Thymus (tissue), 11 donors: ENCODE data around the gene KRTAP10-7. TPM values are rescaled to one million over a fixed set of nuclear protein-coding genes. Genes with fewer than 3 reads are reported as not detected.
"Not testable (repeated sequence)": the region's sequence is repeated elsewhere in the genome, so short reads cannot be mapped to it uniquely, and the experiment has no call there.

ENCODE experiments used
- DNase-seq, 9 donors: peaks; one replicate each; pipeline ENCODE4 v3.0.0-alpha.2; 2013; ENCODE audit warnings: low spot score in 9 of 9, low read depth in 6 of 9, missing footprints in 1 of 9
- H3K27ac ChIP-seq, 2 donors: one replicate each; pipeline ENCODE4 v1.5.1; 2013; ENCODE audit warnings: control low read depth in 1 of 2, low read depth in 1 of 2, low read length in 1 of 2, mild to moderate bottlenecking in 1 of 2, moderate library complexity in 1 of 2
- H3K27me3 ChIP-seq, 2 donors: one replicate each; pipeline ENCODE4 v1.5.1; 2013; ENCODE audit warnings: low read length in 1 of 2; ENCODE audit not compliant: control insufficient read depth in 2 of 2, insufficient read depth in 1 of 2
- H3K36me3 ChIP-seq, 2 donors: one replicate each; pipeline ENCODE4 v1.5.1; 2013; ENCODE audit warnings: low read length in 1 of 2, mild to moderate bottlenecking in 1 of 2, moderate library complexity in 1 of 2; ENCODE audit not compliant: control insufficient read depth in 2 of 2, insufficient read depth in 2 of 2
- H3K4me1 ChIP-seq, 2 donors: one replicate each; pipeline ENCODE4 v1.5.1; 2013; ENCODE audit warnings: low read length in 2 of 2; ENCODE audit not compliant: control insufficient read depth in 2 of 2, insufficient read depth in 2 of 2
- H3K4me3 ChIP-seq, 2 donors: one replicate each; pipeline ENCODE4 v1.5.1; 2013; ENCODE audit warnings: low read length in 2 of 2, control low read depth in 1 of 2, mild to moderate bottlenecking in 1 of 2
- H3K9me3 ChIP-seq, 2 donors: one replicate each; pipeline ENCODE4 v1.5.1; 2013; ENCODE audit warnings: low read length in 1 of 2, mild to moderate bottlenecking in 1 of 2; ENCODE audit not compliant: control insufficient read depth in 2 of 2, insufficient read depth in 1 of 2
- WGBS: extraction: QIAGEN DNeasy Blood & Tissue Kit; methylation state at CpG from one replicate; pipeline ENCODE4 v1.1.7; 2013; 5-methylcytosine and 5-hydroxymethylcytosine counted together
- polyA plus RNA-seq: library from polyadenylated mRNA; stranded (reverse); fragments of 200-250 nt; gene quantifications from one replicate; pipeline ENCODE4 v1.2.3, GENCODE V29; 2013
- total RNA-seq: library from RNA; stranded (reverse); fragments of 120-200 nt; gene quantifications from one replicate; pipeline ENCODE4 v1.2.4, GENCODE V29; 2013
- donor health status: healthy.

Gene KRTAP10-7
- total and polyA plus RNA-seq, 2 donors: not detected

DNA sequence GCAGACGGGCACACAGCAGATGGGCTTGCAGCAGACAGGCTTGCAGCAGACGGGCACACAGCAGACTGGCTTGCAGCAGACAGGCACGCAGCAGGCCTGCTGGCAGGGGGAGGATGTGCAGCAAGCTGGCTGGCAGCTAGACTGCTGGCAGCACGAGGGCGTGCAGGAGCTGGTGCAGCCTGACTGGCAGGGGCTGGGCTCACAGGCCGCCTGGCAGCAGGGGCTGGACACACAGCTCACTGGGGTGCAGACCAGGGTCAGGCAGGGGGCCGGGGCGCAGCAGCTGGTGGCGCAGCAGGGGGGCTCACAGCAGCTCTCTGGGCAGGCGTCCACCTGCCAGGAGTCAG, 42.1 kb upstream of the KRTAP10-7 start:
- H3K4me1 ChIP-seq, H3K36me3 ChIP-seq, H3K9me3 ChIP-seq, DNase-seq, H3K4me3 ChIP-seq, H3K27me3 ChIP-seq, H3K27ac ChIP-seq: not testable (repeated sequence)
- WGBS: 80% methylated on average over 10 of the region's 10 CpGs

DNA sequence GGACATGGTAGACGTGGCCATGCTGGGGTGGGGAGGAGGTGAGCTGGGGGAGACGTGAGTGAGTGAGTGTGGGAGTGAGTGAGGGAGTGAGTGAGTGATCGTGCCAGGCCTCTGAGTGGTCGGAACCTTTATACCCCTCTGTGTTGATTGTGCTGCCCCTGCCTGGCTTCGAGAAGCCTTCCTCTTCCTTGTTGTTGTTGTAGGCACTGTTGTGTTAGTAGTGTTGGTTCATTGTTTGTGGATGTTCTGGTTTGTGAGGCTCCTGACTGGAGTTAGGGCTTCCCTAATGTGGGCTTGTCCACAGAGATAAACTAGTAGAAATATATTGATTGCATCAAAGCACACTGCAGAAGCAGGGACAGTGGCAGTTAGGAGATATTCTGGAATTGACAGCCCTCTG, 41.7 kb upstream of the KRTAP10-7 start, which contains the start of gene KRTAP10-3:
KRTAP10-3 (minus strand) TSS at position 101 of the 400 bp plus-strand sequence; CDS start at position 21, 80 bp downstream.
- no peak for DNase-seq
- H3K36me3 ChIP-seq: no peaks in the 10 kb centered on the region
- WGBS: 72% methylated on average over 5 of the region's 5 CpGs
- no peak within 1 kb of the TSS for H3K27ac ChIP-seq
- no peak within 1 kb of the TSS for H3K4me3 ChIP-seq
- peaks cover 0 to 7% of the 10 kb centered on the region in 2 donors for H3K27me3 ChIP-seq
- no peaks in the 10 kb centered on the region for H3K9me3 ChIP-seq
- no peaks in the 10 kb centered on the region for H3K4me1 ChIP-seq

DNA sequence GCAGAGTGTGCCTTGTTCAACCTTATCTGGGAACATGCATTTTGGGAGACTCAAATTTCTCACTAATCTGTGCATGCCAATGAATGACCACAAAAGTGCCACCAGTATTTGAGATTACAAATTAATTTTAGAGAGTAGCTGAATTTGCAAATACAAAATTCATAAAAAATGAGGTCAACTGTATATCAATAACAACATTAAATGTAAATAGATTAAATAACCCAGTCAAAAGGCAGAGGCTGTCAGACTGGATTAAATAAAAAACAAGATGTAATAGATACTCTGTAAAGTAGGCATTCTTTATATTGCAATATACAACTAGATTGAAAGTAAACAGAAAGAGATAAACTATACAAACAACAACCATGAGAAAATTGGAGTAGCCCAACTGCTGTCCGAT, 36.3 kb upstream of the KRTAP10-7 start:
- 99% methylated on average over 1 of the region's 1 CpG for WGBS

DNA sequence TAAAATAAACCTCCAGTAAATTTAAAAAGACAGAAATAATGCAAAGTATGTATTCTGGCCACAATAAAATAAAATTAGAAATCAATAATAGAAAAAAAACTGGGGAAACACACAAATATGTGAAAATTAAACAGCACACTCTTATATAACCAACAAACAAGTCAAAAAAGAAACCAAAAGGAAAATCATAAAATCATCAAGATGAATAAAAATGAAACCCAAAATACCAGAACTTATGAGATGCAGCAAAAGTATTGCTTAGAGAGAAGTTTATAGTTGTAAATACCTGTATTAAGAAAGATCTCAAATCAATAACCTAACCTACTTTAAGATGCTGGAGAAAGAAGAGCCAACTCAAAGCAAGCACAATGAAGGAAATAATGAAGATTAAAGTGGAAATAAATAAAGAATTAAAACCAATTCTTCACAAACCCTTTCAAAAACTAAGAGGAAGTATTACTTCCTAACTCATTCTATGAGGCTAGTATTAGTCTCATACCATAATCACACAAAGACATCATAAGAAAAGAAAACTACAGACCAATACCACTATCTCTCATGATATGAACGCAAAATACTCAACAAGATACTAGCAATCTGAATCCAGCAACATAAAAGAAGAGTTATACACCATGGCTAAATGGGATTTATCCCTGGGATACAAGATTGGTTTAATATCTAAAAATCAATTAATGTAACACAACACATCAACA, 35.4 kb upstream of the KRTAP10-7 start:
- no peak for DNase-seq
- H3K9me3 ChIP-seq: no peaks in the 10 kb centered on the region
- no peaks in the 10 kb centered on the region for H3K27me3 ChIP-seq
- no peak overlapping the region for H3K27ac ChIP-seq
- no peaks in the 10 kb centered on the region for H3K36me3 ChIP-seq
- no peaks in the 10 kb centered on the region for H3K4me1 ChIP-seq
- 36% methylated on average over 1 of the region's 1 CpG for WGBS
- H3K4me3 ChIP-seq: no peak overlapping the region

More for the DNA sequence above, 36.3 kb upstream of the KRTAP10-7 start:
- Histone ChIP-seq H3K27ac (no peak overlapping the region), H3K27me3 (no peaks in the 10 kb centered on the region), H3K4me3 (no peak overlapping the region), H3K36me3 (no peaks in the 10 kb centered on the region), H3K4me1 (no peaks in the 10 kb centered on the region), H3K9me3 (no peaks in the 10 kb centered on the region)
- no peak for DNase-seq

DNA sequence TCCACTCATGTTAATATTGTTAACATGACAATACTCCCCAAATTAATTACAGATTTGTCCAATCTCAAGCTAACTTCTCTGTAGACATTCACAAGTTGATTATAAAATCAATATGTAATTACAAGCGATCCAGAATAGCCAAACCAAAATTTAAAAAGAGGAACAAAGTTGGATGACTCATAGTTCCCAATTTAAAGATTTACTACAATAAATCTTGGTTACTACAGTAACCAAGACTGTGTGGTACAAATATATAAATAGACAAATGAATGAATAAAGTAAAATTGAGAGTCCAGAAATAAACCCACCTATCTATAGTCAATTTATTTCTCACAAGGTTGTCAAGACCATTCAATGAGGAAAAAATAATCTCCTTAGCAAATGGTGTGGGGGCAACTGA, 34.0 kb upstream of the KRTAP10-7 start:
- no peak overlapping the region for H3K4me3 ChIP-seq
- H3K27me3 ChIP-seq: no peaks in the 10 kb centered on the region
- no peaks in the 10 kb centered on the region for H3K4me1 ChIP-seq
- H3K27ac ChIP-seq: no peak overlapping the region
- no peaks in the 10 kb centered on the region for H3K36me3 ChIP-seq
- 6% methylated on average over 1 of the region's 1 CpG for WGBS
- DNase-seq: no peak
- peaks cover 0 to 4% of the 10 kb centered on the region in 2 donors for H3K9me3 ChIP-seq

DNA sequence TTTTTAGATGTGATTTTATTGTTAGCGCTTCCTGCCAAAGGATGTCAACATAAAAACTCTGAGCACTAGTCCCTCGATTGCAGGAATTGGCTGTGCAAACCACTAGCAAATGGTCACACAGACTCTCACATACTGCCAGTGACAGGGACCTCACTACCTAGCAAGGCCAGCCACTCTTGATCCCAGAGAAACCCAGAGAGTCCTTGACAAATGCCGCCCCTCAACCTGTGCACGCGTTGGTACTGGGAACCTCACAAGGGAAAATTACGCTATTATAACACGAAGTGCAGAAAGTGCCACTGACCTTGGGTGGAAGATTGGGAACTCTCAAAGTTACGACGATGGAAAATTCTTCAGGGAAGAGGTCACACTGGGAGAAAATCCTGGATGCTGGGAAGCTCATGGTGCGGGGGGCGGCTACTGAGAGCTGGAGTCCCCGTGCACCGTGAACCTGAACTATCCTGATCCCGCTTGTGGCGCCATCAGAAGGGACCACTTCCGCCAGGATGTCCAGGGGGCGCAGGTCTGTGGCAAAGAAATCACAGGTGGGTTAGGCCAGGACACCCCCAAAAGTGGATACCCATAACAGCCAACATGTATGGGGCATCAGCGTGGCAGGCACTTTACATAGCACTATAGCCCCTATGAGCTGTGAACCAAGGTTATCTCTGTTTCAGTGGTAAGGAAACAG, 32.8 kb upstream of the KRTAP10-7 start:
- no peak overlapping the region for H3K27ac ChIP-seq
- no peaks in the 10 kb centered on the region for H3K4me1 ChIP-seq
- no peak for DNase-seq
- H3K9me3 ChIP-seq: peaks cover 0 to 14% of the 10 kb centered on the region in 2 donors
- H3K4me3 ChIP-seq: no peak overlapping the region
- 95% methylated on average over 18 of the region's 18 CpGs for WGBS
- no peaks in the 10 kb centered on the region for H3K27me3 ChIP-seq
- H3K36me3 ChIP-seq: no peaks in the 10 kb centered on the region

DNA sequence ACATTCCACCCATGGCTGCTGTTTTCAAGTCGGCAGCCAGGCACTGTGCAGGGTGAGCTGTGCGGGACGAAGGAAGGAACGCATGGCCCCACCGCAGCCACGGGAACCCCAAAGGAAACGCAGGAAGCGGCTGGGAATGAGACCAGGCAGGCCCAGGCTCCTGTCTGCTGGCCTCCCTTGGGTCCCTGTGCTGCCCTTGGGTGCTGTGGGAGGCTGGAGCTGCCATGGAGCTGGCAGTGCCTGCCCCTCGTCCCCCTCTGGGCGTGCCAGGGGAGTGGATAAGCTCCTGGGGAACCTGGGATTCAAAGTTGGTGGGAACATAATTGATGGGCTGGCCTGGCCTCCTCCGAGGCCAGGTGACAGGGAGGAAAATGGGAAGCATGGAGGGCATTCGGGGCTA, 32.1 kb upstream of the KRTAP10-7 start:
- H3K4me1 ChIP-seq: no peaks in the 10 kb centered on the region
- H3K27ac ChIP-seq: no peak overlapping the region
- DNase-seq: no peak
- no peaks in the 10 kb centered on the region for H3K36me3 ChIP-seq
- no peaks in the 10 kb centered on the region for H3K27me3 ChIP-seq
- no peak overlapping the region for H3K4me3 ChIP-seq
- H3K9me3 ChIP-seq: peaks cover 0 to 14% of the 10 kb centered on the region in 2 donors
- WGBS: 80% methylated on average over 12 of the region's 12 CpGs

DNA sequence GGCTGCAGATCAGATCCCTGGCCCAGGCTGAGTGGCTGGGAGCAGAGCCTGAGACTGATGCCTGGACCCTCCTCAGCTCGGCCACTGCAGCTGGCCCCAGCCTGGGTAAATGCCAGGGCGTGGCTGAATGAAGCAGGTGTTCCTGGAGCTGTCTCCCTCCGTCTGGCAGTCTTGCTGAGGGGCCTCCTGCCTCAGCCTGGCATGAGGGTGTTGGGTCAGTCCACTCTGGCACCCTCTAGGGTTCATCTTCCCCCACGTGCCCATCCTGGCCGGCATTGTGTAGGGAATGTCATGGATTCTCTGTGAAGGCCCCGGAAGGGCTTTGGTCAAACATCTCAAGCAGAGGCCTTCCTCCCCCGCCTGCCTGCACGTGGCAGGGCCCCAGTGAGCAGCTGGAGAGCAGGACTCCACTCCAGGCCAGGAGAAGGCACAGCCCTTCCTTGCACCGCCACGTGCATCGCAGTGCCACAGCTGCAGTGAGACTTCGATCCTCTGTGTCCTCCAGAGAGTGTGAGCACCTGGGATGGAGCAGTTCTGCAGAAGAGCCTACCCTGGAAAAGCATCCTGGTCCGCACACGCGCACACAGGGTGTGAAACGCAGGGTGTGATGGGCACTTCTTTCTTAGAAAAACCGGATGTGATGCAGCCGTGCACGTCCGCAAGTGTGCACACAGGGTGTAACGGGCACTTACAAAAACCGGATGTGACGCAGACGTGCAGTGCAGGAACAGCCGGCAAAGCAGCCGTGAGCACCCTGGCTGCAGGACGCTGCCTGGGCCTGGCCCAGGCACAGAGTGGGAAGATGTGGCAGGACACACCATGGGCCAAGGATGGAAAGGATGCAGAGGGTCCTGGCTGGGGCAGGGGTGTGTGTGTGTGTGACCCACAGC, 31.5 kb upstream of the KRTAP10-7 start:
- H3K36me3 ChIP-seq: no peaks in the 10 kb centered on the region
- WGBS: 85% methylated on average over 27 of the region's 27 CpGs
- H3K4me1 ChIP-seq: no peaks in the 10 kb centered on the region
- H3K4me3 ChIP-seq: no peak overlapping the region
- H3K9me3 ChIP-seq: peaks cover 0 to 14% of the 10 kb centered on the region in 2 donors
- H3K27me3 ChIP-seq: no peaks in the 10 kb centered on the region
- no peak overlapping the region for H3K27ac ChIP-seq
- DNase-seq: no peak
